Stimulated activated CD8-positive, alpha-beta memory T cell treated with anti-CD3 and anti-CD28 coated beads, Interleukin-15, amount 100 ng/mL, for 24 hours (primary cell): ENCODE data around the gene ZNF438.
"Not testable (repeated sequence)": the region's sequence is repeated elsewhere in the genome, so short reads cannot be mapped to it uniquely, and the experiment has no call there.

Source experiments
- DNase-seq: peaks from one replicate; pipeline ENCODE4 v3.0.0-alpha.2; 2020; ENCODE audit warnings: low read depth

Gene ZNF438

DNA sequence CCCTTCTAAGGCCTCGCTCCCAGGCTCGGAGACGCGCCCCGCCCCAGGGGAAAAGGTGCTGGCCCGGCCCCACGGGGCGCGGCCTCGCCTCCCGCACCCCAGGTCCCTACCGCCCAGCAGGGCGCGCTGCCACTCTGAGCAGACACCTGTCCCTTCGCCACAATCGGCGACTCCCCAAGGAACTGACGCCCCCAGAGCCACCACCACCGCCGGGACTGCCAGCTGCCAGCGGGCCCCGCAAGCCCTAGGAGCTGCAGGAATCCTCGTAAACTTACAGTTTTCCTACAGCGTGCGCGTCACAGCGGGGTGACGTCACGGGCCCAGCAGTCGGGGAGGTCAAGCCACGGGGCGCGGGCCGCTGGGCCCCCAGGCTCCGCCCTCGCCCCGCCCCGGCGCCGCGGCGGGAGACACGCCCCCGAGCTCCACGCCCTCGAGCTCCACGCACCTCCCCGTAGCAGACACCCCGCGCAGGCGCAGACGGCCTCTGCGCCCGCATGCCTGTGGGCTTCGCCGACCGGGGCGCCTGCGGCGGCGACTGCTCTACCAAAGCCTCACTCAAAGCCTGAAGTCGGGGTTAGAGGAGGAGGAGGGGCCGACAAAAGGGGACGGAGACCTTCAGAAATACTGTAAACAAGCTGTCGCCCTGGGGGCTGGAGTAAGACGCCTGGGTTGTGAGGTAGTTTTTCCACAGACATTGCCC, at the start of gene ZNF438:
Gene ZNF438, minus strand, starts transcription at position 308 of the 700 bp plus-strand sequence. CDS start 154,831 bp downstream, outside the sequence.
- peak; percentile 92 for DNase-seq

- no peak for DNase-seq
Measured at GRCh38 chr10:31076610-31076988, 44.9 kb upstream of the ZNF438 start.

GRCh38 chr10:31075881-31076609, 44.4 kb upstream of the ZNF438 start:
- DNase-seq = no peak

DNA sequence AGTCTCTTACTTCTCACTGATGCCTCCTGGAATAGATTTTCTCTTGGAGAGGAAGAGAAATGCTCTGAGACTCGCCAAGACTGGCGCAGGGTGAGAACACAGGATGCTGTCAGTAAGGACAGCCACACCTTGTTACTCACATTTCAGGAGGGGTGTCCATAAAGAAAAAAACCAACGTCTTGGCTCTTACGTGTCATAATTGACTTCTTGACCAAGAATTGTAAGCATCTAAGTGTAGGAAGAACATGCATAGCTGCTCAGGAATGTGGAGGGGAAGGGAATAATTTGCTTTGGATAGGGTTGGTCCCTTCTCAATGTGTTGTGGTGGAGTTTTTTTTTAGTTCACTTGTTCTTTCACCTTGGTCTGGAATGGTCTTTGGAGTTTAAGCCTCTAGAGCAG, 43.8 kb upstream of the ZNF438 start:
- DNase-seq = no peak

GRCh38 chr10:31074722-31075086, 43.0 kb upstream of the ZNF438 start:
- no peak for DNase-seq

DNA sequence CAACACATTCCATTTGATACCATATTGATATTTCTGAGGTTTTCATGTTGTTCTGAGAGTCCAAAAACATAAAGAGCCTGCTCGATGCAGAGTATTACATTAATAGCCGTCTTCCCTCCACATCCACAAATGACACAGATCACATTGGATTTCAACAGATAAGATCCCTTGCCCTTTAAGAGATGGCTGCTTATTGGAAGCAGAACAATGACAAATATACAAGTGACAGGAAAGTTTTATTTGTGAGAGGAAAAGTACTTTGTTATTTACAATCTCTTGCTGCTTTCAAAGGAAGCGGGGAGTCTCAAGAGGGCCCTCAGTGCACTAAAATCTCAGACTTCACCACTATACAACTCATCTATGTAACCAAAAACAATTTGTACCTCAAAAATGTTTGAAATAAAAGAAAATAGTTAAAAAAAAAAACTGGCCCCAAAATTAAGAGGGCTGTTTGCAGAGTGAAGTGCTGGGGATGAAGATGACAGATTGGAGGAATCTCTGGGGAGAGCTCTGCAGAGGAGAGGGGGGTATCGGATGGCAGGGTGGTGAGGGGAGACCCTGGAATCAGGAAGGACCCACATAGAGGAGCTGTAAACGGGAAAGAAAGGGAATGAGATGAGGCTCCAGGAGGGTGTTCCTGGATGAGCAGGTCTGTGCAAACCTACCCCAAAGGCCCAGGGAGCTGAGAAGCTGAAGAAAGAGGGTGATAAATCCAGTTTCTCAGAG, 42.5 kb upstream of the ZNF438 start:
- DNase-seq = no peak

DNA sequence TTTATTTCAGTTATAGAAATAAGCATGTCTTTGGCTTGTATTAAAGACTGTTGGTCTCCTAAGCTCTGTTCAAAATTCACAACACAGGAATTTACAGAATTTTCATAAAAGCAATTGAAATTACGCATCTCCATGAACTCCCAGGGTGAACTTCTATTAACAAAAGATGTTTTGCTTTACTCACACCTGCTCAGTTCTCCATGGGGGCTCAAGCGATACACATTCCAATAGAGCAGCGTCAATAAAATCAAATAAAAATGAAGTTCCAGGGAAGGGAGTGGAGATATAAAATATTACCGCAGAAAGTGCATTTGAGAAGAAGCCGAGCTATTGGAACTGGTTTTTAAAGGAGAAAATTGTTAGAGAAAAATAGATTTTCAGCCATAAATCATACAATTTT, 41.5 kb upstream of the ZNF438 start:
- no peak for DNase-seq

GRCh38 chr10:31072451-31072850, 40.8 kb upstream of the ZNF438 start:
- no peak for DNase-seq

GRCh38 chr10:31071232-31072005, 39.8 kb upstream of the ZNF438 start:
- DNase-seq = no peak

DNA sequence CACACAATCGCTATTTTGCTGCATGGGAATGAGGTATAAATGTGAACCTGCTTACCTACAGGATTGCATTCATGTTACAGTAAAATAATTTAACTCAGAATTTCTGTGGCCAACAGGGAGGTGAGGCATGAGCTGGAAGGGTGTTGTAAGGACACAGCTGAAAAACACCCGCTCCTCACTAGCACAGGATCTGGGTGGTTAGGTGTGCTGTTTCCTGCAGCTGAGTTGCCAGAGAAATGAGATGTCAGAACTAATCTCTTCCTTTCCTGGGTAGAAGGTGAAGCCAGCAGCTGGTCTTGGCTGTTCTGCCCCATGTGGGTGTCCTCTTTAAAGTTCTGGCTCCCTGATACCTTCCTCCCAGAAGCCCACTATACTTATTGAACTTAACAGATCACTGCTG, 39.0 kb upstream of the ZNF438 start:
- no peak for DNase-seq

DNA sequence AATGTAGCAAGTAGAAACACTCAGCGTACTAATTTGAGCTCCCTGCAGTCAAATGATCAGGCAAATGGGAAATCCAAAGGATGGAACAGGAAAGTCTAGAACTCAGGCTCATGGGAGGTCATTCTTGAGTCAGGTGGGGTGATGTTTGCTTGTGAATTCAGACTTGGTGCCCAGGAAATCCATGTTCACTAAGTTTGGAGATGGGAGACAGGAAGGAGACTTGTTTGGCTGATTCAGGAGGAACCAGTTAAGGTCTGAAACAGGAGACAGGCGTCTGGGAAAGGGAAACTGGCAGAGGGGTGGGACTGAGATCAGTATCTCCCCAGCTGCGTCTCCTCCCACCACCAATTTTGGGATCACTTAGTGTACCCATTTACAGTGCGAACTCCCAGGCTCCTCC, 38.4 kb upstream of the ZNF438 start:
- DNase-seq = no peak

- DNase-seq = no peak
Measured at GRCh38 chr10:31069411-31069810, 37.7 kb upstream of the ZNF438 start.

DNA sequence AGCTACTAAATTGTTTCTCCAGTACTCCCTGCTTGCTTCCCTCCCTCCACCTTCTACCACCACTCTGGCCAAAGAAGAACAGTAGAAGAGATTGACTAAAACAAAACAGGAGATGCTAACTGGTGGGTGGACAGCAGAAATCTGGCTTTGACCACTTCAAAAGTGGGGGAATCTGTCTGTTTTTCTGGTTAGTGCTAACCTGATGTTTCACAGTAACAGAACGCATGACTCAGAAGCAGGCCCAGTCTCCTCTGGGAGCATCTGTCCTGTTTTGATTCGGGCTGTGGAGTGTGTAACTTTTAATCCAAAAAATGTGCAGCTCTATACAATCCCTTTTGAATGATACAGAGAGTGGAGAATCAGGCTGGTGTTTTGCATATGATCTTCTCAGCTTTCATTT, 32.7 kb upstream of the ZNF438 start:
- DNase-seq = no peak

GRCh38 chr10:31063841-31064240, 32.2 kb upstream of the ZNF438 start:
- DNase-seq = no peak

GRCh38 chr10:31062856-31063255, 31.2 kb upstream of the ZNF438 start:
- no peak for DNase-seq

DNA sequence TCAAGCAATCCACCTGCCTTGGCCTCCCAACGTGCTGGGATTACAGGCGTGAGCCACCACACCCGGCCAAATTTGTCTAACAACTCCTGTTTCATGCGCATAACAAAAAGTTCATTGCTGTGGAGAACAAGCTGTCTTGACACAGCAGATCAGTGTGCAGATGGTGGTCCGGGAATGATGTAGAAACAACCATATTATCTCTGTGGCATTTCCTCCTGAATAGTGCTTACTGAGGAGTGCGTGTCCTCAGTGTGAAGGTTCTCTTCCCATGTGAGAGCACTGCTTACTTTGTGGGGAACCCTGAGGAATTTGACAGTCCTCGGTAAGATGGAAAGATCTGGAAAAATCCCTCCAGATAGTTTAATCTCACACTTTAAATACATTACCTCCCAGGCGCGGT, 30.3 kb upstream of the ZNF438 start:
- DNase-seq = no peak

GRCh38 chr10:31058795-31059703, 27.4 kb upstream of the ZNF438 start:
- no peak for DNase-seq

- not testable (repeated sequence) for DNase-seq
Measured at GRCh38 chr10:31056678-31057077, 25.0 kb upstream of the ZNF438 start.

DNA sequence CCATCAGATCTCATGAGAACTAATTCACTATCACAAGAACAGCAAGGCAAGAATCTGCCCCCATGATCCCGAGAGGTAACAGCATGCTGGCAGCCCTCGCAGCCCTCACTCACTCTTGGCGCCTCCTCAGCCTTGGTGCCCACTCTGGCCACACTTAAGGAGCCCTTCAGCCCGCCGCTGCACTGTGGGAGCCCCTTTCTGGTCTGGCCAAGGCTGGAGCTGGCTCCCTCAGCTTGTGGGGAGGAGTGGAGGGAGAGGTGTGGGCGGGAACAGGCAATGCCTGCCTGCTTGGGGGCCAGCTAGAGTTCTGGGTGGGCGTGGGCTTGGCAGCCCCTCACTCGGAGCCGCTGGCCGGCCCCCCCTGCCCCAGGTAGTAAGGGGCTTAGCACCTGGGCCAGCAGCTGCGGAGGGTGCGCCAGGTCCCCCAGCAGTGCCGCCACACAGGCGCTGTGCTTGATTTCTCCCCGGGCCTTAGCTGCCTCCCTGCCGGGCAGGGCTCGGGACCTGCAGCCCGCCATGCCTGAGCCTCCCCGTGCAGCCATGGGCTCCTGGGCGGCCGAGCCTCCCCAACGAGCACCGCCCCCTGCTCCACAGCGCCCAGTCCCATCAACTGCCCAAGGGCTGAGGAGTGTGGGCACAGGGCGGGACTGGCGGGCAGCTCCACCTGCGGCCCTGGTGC, 24.0 kb upstream of the ZNF438 start:
- DNase-seq = no peak

GRCh38 chr10:31051703-31052102, 20.0 kb upstream of the ZNF438 start:
- DNase-seq = no peak

DNA sequence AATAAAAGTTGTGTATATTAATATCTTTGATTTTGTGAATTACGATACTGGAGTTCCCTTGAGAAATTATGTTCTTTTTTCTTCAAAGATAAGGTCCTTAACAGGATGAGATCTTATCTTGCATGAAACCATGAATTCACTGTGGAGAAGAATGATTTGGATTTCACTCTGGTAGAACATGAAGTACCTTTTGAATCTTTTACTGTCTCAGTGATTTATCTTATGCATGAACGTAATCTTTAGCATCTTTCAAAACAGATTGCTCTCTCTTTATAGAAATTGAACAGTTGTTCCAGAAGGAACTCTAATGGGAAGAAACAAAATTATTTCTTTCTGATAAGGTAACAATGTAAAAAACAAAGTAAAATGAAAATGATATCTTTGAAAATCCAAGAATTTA, 11.0 kb upstream of the ZNF438 start:
- DNase-seq = no peak
